Endodermal cell (in vitro differentiated cells): Measurements from ENCODE around the gene GIMAP6. TPM values are rescaled to one million over a fixed set of nuclear protein-coding genes. Genes with fewer than 3 reads are reported as not detected.

Experiments used
- DNase-seq: peaks from one replicate; pipeline ENCODE4 v3.0.0-alpha.2; 2017
- H3K27ac ChIP-seq: 2 replicates; pipeline ENCODE4 v1.5.1; 2013; ENCODE audit warnings: mild to moderate bottlenecking, low read depth, low read length, moderate library complexity
- H3K27me3 ChIP-seq: 2 replicates; pipeline ENCODE4 v1.6.1; 2013; ENCODE audit warnings: mild to moderate bottlenecking, low read length, moderate library complexity; ENCODE audit not compliant: insufficient read depth, control insufficient read depth, poor library complexity, severe bottlenecking
- H3K36me3 ChIP-seq: 2 replicates; pipeline ENCODE4 v1.7.0; 2013; ENCODE audit warnings: mild to moderate bottlenecking, low read length, moderate library complexity; ENCODE audit not compliant: control insufficient read depth, insufficient read depth
- H3K4me1 ChIP-seq: one replicate; pipeline ENCODE4 v1.7.0; 2013; ENCODE audit warnings: low read length; ENCODE audit not compliant: control insufficient read depth, insufficient read depth
- H3K4me3 ChIP-seq: 2 replicates; pipeline ENCODE4 v1.5.1; 2013; ENCODE audit warnings: mild to moderate bottlenecking, low read length, moderate library complexity
- H3K9ac ChIP-seq: 2 replicates; pipeline ENCODE4 v1.6.1; 2013; ENCODE audit warnings: mild to moderate bottlenecking, low read length, moderate library complexity; ENCODE audit not compliant: poor library complexity, severe bottlenecking; ENCODE audit errors: extremely low read depth
- H3K9me3 ChIP-seq: 2 replicates; pipeline ENCODE4 v1.6.1; 2013; ENCODE audit warnings: mild to moderate bottlenecking, low read length, moderate library complexity; ENCODE audit not compliant: control insufficient read depth
- H3K27ac Mint-ChIP-seq: 2 replicates; pipeline ENCODE4 v1.8.0; 2020; ENCODE audit warnings: mixed read lengths
- H3K27me3 Mint-ChIP-seq: 2 replicates; pipeline ENCODE4 v1.8.0; 2021; ENCODE audit warnings: mild to moderate bottlenecking, mixed read lengths; ENCODE audit not compliant: insufficient read depth
- H3K36me3 Mint-ChIP-seq: 2 replicates; pipeline ENCODE4 v1.8.0; 2020; ENCODE audit warnings: low read depth, mixed read lengths
- H3K4me1 Mint-ChIP-seq: 2 replicates; pipeline ENCODE4 v1.8.0; 2020; ENCODE audit warnings: mixed read lengths
- H3K4me3 Mint-ChIP-seq: 2 replicates; pipeline ENCODE4 v1.8.0; 2020; ENCODE audit warnings: mild to moderate bottlenecking, moderate library complexity, mixed read lengths
- H3K9me3 Mint-ChIP-seq: 2 replicates; pipeline ENCODE4 v1.8.0; 2020; ENCODE audit warnings: mild to moderate bottlenecking, mixed read lengths
- WGBS, 2 experiments: methylation state at CpG; one replicate each; pipeline versions ENCODE4 v1.1.5 to v1.1.7; 2013; ENCODE audit warnings: missing lambda C conversion rate in 2 of 2, mixed read lengths in 1 of 2; ENCODE audit not compliant: insufficient coverage in 1 of 2, insufficient read length in 1 of 2; 5-methylcytosine and 5-hydroxymethylcytosine counted together
- total RNA-seq, 2 donors: library from RNA; stranded (reverse); fragmentation: NEBNext Ultra II Directional in 1 of 2; extraction: Animal tissue kit (Norgen Biotek cat#: 25700) in 1 of 2; gene quantifications; 2 replicates in 1 of 2; 3 replicates in 1 of 2; pipeline ENCODE4 v1.2.1, GENCODE V29; 2021
- TF ChIP-seq, protein P1 (sequence below): fragments of 200-600 bp; sonication (generic); conservative IDR thresholded peaks from 2 replicates; pipeline ENCODE4 v1.5.0; 2021; ENCODE audit warnings: antibody characterized with exemption, mild to moderate bottlenecking

GIMAP6 gene
- total RNA-seq, 2 donors from 2014 or later = not detected

DNA sequence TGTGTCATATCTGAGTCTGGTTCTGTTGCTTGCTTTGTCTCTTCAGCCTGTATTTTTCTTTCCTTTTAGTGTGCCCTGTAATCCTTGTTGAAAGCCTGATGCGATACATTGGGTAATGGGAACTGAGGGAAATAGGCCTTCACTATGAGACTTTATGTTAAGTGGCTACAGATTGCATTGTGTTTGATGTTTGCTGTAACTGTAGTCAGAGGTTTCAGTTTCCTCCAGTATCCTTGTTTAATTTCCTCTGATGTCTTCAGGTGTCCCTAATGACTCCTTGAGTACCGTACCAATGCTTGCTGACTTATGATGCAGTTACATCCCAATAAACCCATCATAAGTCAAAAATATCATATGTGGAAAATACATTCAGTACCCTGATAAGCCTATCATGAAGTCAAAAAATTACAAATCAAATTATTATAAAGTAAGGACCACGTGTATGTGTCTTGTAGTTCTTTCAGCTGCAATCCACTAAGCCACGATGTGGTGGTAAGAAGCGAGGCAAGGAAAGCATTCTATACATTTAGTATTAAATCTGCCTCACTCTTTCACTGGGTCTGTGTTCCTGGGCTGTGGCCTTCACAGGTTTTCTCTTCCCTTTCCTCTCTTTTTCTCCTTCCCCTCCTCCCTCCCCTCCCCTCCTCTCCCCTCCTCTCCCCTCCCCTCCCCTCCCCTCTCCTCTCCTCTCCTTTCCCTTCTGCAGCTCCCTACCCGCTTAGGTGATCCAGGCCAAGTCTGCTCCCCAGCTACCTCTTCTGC lies 13.3 kb upstream of the GIMAP6 start:
- H3K36me3 Mint-ChIP-seq = no peaks in the 10 kb centered on the region
- H3K27ac ChIP-seq = no peak overlapping the region

DNA sequence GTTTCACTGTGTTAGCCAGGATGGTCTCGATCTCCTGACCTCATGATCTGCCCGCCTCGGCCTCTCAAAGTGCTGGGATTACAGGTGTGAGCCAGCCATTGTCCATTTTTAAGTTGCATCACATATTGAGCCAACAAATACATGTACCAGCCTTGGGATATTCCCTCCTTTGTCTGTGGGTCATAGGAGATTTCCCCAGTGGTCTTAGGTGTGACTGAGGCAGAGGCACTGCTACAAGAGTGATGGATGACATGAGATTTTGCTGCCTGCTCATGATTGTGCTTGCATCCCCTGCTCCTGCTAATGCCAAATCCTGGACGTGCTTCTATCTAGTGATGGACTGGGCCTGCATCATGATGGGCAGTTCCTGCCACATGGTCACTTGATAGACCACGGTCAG lies 10.7 kb upstream of the GIMAP6 start:
- DNase-seq = no peak
- Mint-ChIP-seq H3K27ac (no peak overlapping the region), H3K4me1 (no peaks in the 10 kb centered on the region), H3K36me3 (no peaks in the 10 kb centered on the region), H3K27me3 (peaks cover 13% of the 10 kb centered on the region), H3K9me3 (peaks cover 15% of the 10 kb centered on the region), H3K4me3 (no peak overlapping the region)
- no peak overlapping the region for H3K4me3 ChIP-seq
- no peaks in the 10 kb centered on the region for H3K4me1 ChIP-seq
- H3K9me3 ChIP-seq = no peaks in the 10 kb centered on the region
- no peak overlapping the region for H3K27ac ChIP-seq
- WGBS, 2 experiments = 85 to 90% methylated on average over 2 to 5 of the region's 5 CpGs
- no peaks in the 10 kb centered on the region for H3K36me3 ChIP-seq
- H3K27me3 ChIP-seq = no peaks in the 10 kb centered on the region
- no peak overlapping the region for H3K9ac ChIP-seq
- TF ChIP-seq, protein P1, sequence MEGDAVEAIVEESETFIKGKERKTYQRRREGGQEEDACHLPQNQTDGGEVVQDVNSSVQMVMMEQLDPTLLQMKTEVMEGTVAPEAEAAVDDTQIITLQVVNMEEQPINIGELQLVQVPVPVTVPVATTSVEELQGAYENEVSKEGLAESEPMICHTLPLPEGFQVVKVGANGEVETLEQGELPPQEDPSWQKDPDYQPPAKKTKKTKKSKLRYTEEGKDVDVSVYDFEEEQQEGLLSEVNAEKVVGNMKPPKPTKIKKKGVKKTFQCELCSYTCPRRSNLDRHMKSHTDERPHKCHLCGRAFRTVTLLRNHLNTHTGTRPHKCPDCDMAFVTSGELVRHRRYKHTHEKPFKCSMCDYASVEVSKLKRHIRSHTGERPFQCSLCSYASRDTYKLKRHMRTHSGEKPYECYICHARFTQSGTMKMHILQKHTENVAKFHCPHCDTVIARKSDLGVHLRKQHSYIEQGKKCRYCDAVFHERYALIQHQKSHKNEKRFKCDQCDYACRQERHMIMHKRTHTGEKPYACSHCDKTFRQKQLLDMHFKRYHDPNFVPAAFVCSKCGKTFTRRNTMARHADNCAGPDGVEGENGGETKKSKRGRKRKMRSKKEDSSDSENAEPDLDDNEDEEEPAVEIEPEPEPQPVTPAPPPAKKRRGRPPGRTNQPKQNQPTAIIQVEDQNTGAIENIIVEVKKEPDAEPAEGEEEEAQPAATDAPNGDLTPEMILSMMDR = no peak

More for the DNA sequence above, 13.3 kb upstream of the GIMAP6 start:
- no peaks in the 10 kb centered on the region for H3K36me3 ChIP-seq
- no peaks in the 10 kb centered on the region for H3K27me3 ChIP-seq
- no peak for DNase-seq
- H3K4me3 ChIP-seq = no peak overlapping the region
- H3K9ac ChIP-seq = no peak overlapping the region
- peaks cover 11% of the 10 kb centered on the region for H3K27me3 Mint-ChIP-seq
- no peaks in the 10 kb centered on the region for H3K4me1 Mint-ChIP-seq
- H3K9me3 Mint-ChIP-seq = peaks cover 2% of the 10 kb centered on the region
- no peak overlapping the region for H3K4me3 Mint-ChIP-seq
- 86 to 90% methylated on average over 4 to 6 of the region's 6 CpGs for WGBS, 2 experiments
- TF ChIP-seq, protein P1 = no peak
- H3K4me1 ChIP-seq = no peaks in the 10 kb centered on the region
- H3K27ac Mint-ChIP-seq = no peak overlapping the region
- no peaks in the 10 kb centered on the region for H3K9me3 ChIP-seq

DNA sequence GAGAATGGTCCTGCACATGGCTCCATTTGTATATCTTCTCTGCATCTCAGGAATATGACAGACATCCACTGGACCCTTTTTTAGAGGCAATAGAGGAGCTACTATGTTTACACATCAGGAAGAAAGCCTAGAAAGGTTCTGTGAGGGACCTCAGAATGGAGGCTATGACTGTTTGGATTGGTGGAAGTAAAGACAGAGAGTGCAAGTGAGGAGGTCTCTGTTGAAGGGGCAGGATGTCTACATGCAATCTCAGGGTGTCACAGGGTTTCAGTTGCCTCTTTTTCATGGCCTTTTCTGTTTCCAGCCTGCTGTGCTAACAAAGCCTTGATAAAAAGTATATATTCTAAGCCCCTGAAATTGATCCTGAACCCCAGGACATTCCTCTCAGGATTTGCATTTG lies 9.7 kb upstream of the GIMAP6 start:
- H3K27ac ChIP-seq = no peak overlapping the region
- H3K4me3 ChIP-seq = no peak overlapping the region
- no peak for DNase-seq
- Mint-ChIP-seq H3K36me3 (no peaks in the 10 kb centered on the region), H3K4me1 (no peaks in the 10 kb centered on the region), H3K27me3 (peaks cover 13% of the 10 kb centered on the region), H3K9me3 (peaks cover 23% of the 10 kb centered on the region), H3K27ac (no peak overlapping the region), H3K4me3 (no peak overlapping the region)
- no peaks in the 10 kb centered on the region for H3K27me3 ChIP-seq
- TF ChIP-seq, protein P1 = no peak
- no peak overlapping the region for H3K9ac ChIP-seq
- no peaks in the 10 kb centered on the region for H3K4me1 ChIP-seq
- H3K9me3 ChIP-seq = no peaks in the 10 kb centered on the region
- H3K36me3 ChIP-seq = no peaks in the 10 kb centered on the region
